GM12872 (cell line): ENCODE data around the gene THADA.

Experiments
- CTCF ChIP-seq: IDR thresholded peaks from 3 replicates; pipeline ENCODE4 v1.5.1; 2011; ENCODE audit warnings: low read depth, mild to moderate bottlenecking, low read length, moderate library complexity; ENCODE audit not compliant: insufficient read depth

Gene THADA

GRCh38 chr2:43317194-43317593 lies 278.6 kb downstream of the THADA start:
- no peak for TF ChIP-seq CTCF

- no peak for TF ChIP-seq CTCF
These were observed 280.4 kb downstream of the THADA start for GRCh38 chr2:43315482-43315881.

- TF ChIP-seq CTCF, result no peak
These were observed 281.4 kb downstream of the THADA start for GRCh38 chr2:43314299-43314927.

- no peak for TF ChIP-seq CTCF
These were observed 282.2 kb downstream of the THADA start for GRCh38 chr2:43313642-43314017.

- TF ChIP-seq CTCF, result no peak
These were observed 282.8 kb downstream of the THADA start for GRCh38 chr2:43312755-43313641.

GRCh38 chr2:43311276-43311675 lies 284.6 kb downstream of the THADA start:
- no peak for TF ChIP-seq CTCF

GRCh38 chr2:43309935-43310334 lies 285.9 kb downstream of the THADA start:
- no peak for TF ChIP-seq CTCF
